Measurements from ENCODE around the gene FAF2.

DNA sequence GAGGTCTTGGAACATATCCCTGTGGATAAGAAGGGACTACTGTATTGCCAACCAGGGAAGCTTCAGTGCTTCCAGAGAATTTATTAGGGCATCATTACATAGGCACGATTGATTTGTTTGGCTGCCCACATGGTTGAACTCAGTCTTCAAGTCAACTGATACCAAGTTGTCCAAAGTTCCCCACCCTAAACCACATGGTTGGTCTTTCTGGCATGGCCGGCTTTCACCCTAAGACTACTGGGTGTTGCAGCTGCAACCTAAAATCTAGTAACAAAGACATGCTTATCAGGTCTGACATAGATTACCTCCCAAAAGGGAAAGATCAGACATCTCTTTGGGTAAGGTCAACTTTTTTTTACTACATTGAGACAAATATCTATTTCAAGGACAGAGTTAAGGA is 37.0 kb downstream of the FAF2 start:
- TF ChIP-seq, protein P1, sequence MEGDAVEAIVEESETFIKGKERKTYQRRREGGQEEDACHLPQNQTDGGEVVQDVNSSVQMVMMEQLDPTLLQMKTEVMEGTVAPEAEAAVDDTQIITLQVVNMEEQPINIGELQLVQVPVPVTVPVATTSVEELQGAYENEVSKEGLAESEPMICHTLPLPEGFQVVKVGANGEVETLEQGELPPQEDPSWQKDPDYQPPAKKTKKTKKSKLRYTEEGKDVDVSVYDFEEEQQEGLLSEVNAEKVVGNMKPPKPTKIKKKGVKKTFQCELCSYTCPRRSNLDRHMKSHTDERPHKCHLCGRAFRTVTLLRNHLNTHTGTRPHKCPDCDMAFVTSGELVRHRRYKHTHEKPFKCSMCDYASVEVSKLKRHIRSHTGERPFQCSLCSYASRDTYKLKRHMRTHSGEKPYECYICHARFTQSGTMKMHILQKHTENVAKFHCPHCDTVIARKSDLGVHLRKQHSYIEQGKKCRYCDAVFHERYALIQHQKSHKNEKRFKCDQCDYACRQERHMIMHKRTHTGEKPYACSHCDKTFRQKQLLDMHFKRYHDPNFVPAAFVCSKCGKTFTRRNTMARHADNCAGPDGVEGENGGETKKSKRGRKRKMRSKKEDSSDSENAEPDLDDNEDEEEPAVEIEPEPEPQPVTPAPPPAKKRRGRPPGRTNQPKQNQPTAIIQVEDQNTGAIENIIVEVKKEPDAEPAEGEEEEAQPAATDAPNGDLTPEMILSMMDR (IDR thresholded peaks at IDR 0.05): no peak
- TF ChIP-seq POLR2A (IDR thresholded peaks at IDR 0.05): no peak

Data from adrenal gland (tissue), 5 donors.